ENCODE measurements around the gene ABCA5. TPM values are rescaled to one million over a fixed set of nuclear protein-coding genes. Genes with fewer than 3 reads are reported as not detected.
"Not testable (repeated sequence)": the region's sequence is repeated elsewhere in the genome, so short reads cannot be mapped to it uniquely, and the experiment has no call there.

The ABCA5 gene
- total RNA-seq, 1 experiment from 2014 or later = 4.5 TPM

- no peaks in the 10 kb centered on the region for H3K9me3 Mint-ChIP-seq
- H3K14ac ChIP-seq (ENCODE audit: insufficient read depth, low read length) = no peak overlapping the region
- no peak overlapping the region for H3K56ac ChIP-seq (ENCODE audit: insufficient read length, low read depth, low read length)
- no peaks in the 10 kb centered on the region for H3K4me1 Mint-ChIP-seq
- no peak overlapping the region for H2BK5ac ChIP-seq (ENCODE audit: insufficient read length, low read length)
- no peak overlapping the region for H3K23ac ChIP-seq (ENCODE audit: insufficient read length, low read depth, low read length)
- H4K8ac ChIP-seq (replicated peaks; ENCODE audit: insufficient read length, low read depth, low read length) = no peak overlapping the region
- no peaks in the 10 kb centered on the region for H4K20me1 ChIP-seq (ENCODE audit: control insufficient read depth, insufficient read depth, insufficient read length)
- H3K23me2 ChIP-seq (ENCODE audit: insufficient read length, low read depth, low read length, poor library complexity, severe bottlenecking) = no peaks in the 10 kb centered on the region
- no peak overlapping the region for H2AK5ac ChIP-seq (ENCODE audit: insufficient read length, low read length)
- no peak overlapping the region for H3K9ac ChIP-seq (ENCODE audit: extremely low read depth, insufficient read length, low read length)
- no peak for DNase-seq
- no peaks in the 10 kb centered on the region for H3K79me1 ChIP-seq (ENCODE audit: insufficient read depth, low read depth, low read length, poor library complexity, severe bottlenecking)
- H3T11ph ChIP-seq (ENCODE audit: low read length) = no peak overlapping the region
- no peak overlapping the region for H3K27ac Mint-ChIP-seq
- no peak overlapping the region for H4K5ac ChIP-seq (ENCODE audit: insufficient read length, low read depth, low read length)
- H2AFZ ChIP-seq (ENCODE audit: low read length) = no peak overlapping the region
- no peak overlapping the region for H4K91ac ChIP-seq (ENCODE audit: insufficient read length, low read depth, low read length)
- no peak overlapping the region for H3K18ac ChIP-seq (ENCODE audit: insufficient read length, low read depth, low read length)
- no peak overlapping the region for H2BK120ac ChIP-seq (ENCODE audit: low read depth, low read length, poor library complexity, severe bottlenecking)
- no peaks in the 10 kb centered on the region for H3K27me3 Mint-ChIP-seq (ENCODE audit: low read depth)
- no peaks in the 10 kb centered on the region for H3K4me1 ChIP-seq (ENCODE audit: insufficient read depth, low read length)
- H3K27ac ChIP-seq (ENCODE audit: insufficient read length, low read depth, low read length) = no peak overlapping the region
- no peak overlapping the region for H3K4me2 ChIP-seq (ENCODE audit: insufficient read depth, insufficient read length, low read length)
- TF ChIP-seq, protein P1, sequence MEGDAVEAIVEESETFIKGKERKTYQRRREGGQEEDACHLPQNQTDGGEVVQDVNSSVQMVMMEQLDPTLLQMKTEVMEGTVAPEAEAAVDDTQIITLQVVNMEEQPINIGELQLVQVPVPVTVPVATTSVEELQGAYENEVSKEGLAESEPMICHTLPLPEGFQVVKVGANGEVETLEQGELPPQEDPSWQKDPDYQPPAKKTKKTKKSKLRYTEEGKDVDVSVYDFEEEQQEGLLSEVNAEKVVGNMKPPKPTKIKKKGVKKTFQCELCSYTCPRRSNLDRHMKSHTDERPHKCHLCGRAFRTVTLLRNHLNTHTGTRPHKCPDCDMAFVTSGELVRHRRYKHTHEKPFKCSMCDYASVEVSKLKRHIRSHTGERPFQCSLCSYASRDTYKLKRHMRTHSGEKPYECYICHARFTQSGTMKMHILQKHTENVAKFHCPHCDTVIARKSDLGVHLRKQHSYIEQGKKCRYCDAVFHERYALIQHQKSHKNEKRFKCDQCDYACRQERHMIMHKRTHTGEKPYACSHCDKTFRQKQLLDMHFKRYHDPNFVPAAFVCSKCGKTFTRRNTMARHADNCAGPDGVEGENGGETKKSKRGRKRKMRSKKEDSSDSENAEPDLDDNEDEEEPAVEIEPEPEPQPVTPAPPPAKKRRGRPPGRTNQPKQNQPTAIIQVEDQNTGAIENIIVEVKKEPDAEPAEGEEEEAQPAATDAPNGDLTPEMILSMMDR (conservative IDR thresholded peaks at IDR 0.05) = no peak
- H3K9me3 ChIP-seq (ENCODE audit: control insufficient read depth, low read depth, low read length) = no peaks in the 10 kb centered on the region
- no peaks in the 10 kb centered on the region for H3K79me2 ChIP-seq (ENCODE audit: insufficient read depth, low read length)
- H2BK12ac ChIP-seq (ENCODE audit: insufficient read length, low read depth, low read length) = no peak overlapping the region
- H3K4ac ChIP-seq (ENCODE audit: low read depth, low read length) = no peak overlapping the region
- no peak overlapping the region for H3K4me3 Mint-ChIP-seq
- no peak overlapping the region for H2BK15ac ChIP-seq (ENCODE audit: low read depth, low read length)
- no peaks in the 10 kb centered on the region for H3K27me3 ChIP-seq (ENCODE audit: insufficient read depth, low read length)
- peaks cover 0 to 7% (median 0%) of the 10 kb centered on the region in 3 experiments; a peak in 1 of 7 replicates for H3K36me3 Mint-ChIP-seq (ENCODE audit: insufficient read depth in 1 of 3, low read depth in 3 of 3)
- H2BK20ac ChIP-seq (ENCODE audit: low read depth, low read length, poor library complexity, severe bottlenecking) = no peak overlapping the region
- WGBS (ENCODE audit: extremely low coverage, insufficient read length, low lambda C conversion rate) = no CpG with 5 or more reads among the region's 3 CpGs
These were observed 44.9 kb downstream of the ABCA5 start for GRCh38 chr17:69282002-69282401.

DNA sequence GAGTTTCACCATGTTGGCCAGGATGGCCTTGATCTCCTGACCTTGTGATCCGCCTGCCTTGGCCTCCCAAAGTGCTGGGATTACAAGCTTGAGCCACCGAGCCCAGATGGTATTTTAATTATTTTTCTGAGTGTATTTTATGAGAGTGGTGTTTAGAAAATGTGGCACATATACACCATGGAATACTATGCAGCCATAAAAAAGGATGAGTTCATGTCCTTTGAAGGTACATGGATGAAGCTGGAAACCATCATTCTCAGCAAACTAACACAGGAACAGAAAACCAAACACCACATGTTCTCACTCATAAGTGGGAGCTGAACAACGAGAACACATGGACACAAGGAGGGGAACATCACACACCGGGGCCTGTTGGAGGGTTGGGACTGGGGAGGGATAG lies 50.7 kb downstream of the ABCA5 start:
- not testable (repeated sequence) for H3K79me2 ChIP-seq (ENCODE audit: insufficient read depth, low read length); H3K4me1 Mint-ChIP-seq; H3K79me1 ChIP-seq (ENCODE audit: insufficient read depth, low read depth, low read length, poor library complexity, severe bottlenecking); H2BK20ac ChIP-seq (ENCODE audit: low read depth, low read length, poor library complexity, severe bottlenecking); H3K36me3 Mint-ChIP-seq (ENCODE audit: insufficient read depth in 1 of 3, low read depth in 3 of 3); H2BK120ac ChIP-seq (ENCODE audit: low read depth, low read length, poor library complexity, severe bottlenecking); H2AK5ac ChIP-seq (ENCODE audit: insufficient read length, low read length); H3K23ac ChIP-seq (ENCODE audit: insufficient read length, low read depth, low read length); H3T11ph ChIP-seq (ENCODE audit: low read length); H2AFZ ChIP-seq (ENCODE audit: low read length); H3K9ac ChIP-seq (ENCODE audit: extremely low read depth, insufficient read length, low read length); H2BK12ac ChIP-seq (ENCODE audit: insufficient read length, low read depth, low read length); H3K18ac ChIP-seq (ENCODE audit: insufficient read length, low read depth, low read length); H3K4me1 ChIP-seq (ENCODE audit: insufficient read depth, low read length); H2BK15ac ChIP-seq (ENCODE audit: low read depth, low read length); H4K5ac ChIP-seq (ENCODE audit: insufficient read length, low read depth, low read length); H3K4me2 ChIP-seq (ENCODE audit: insufficient read depth, insufficient read length, low read length); H3K23me2 ChIP-seq (ENCODE audit: insufficient read length, low read depth, low read length, poor library complexity, severe bottlenecking); H3K27ac Mint-ChIP-seq; DNase-seq; H3K56ac ChIP-seq (ENCODE audit: insufficient read length, low read depth, low read length); H3K9me3 Mint-ChIP-seq; H4K8ac ChIP-seq (replicated peaks; ENCODE audit: insufficient read length, low read depth, low read length); H3K14ac ChIP-seq (ENCODE audit: insufficient read depth, low read length); H4K91ac ChIP-seq (ENCODE audit: insufficient read length, low read depth, low read length); H2BK5ac ChIP-seq (ENCODE audit: insufficient read length, low read length); H3K27ac ChIP-seq (ENCODE audit: insufficient read length, low read depth, low read length); H3K4me3 Mint-ChIP-seq; H3K27me3 ChIP-seq (ENCODE audit: insufficient read depth, low read length); H3K4ac ChIP-seq (ENCODE audit: low read depth, low read length); H3K9me3 ChIP-seq (ENCODE audit: control insufficient read depth, low read depth, low read length); H4K20me1 ChIP-seq (ENCODE audit: control insufficient read depth, insufficient read depth, insufficient read length); H3K27me3 Mint-ChIP-seq (ENCODE audit: low read depth)
- no CpG with 5 or more reads among the region's 4 CpGs for WGBS (ENCODE audit: extremely low coverage, insufficient read length, low lambda C conversion rate)

Measured in H9 (cell line).